Measurements from ENCODE around the gene DEF6.

Gene DEF6

DNA sequence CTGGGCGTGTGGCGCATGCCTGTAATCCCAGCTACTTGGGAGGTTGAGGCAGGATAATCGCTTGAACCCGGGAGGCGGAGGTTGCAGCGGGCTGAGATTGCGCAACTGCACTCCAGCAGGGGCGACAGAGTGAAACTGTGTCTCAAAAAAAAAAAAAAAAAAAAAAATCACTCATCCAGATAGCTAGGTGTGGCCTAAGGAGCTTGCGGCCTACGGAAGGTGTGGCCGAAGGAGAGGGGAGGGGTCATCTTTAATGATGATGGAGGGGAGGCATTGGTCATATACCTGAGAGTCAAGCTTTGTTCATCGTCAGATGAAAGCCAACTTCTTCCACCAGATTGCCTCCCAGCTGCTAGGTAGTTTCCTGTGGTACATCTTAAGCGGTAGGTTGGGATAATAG lies 43.9 kb downstream of the DEF6 start:
- no peak for DNase-seq (ENCODE audit: low read depth)
- H3K4me3 ChIP-seq (replicated peaks; ENCODE audit: low read depth, low read length): no peak overlapping the region
- TF ChIP-seq, protein P1, sequence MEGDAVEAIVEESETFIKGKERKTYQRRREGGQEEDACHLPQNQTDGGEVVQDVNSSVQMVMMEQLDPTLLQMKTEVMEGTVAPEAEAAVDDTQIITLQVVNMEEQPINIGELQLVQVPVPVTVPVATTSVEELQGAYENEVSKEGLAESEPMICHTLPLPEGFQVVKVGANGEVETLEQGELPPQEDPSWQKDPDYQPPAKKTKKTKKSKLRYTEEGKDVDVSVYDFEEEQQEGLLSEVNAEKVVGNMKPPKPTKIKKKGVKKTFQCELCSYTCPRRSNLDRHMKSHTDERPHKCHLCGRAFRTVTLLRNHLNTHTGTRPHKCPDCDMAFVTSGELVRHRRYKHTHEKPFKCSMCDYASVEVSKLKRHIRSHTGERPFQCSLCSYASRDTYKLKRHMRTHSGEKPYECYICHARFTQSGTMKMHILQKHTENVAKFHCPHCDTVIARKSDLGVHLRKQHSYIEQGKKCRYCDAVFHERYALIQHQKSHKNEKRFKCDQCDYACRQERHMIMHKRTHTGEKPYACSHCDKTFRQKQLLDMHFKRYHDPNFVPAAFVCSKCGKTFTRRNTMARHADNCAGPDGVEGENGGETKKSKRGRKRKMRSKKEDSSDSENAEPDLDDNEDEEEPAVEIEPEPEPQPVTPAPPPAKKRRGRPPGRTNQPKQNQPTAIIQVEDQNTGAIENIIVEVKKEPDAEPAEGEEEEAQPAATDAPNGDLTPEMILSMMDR (IDR thresholded peaks at IDR 0.05; ENCODE audit: low read length, missing control alignments): no peak

DNA sequence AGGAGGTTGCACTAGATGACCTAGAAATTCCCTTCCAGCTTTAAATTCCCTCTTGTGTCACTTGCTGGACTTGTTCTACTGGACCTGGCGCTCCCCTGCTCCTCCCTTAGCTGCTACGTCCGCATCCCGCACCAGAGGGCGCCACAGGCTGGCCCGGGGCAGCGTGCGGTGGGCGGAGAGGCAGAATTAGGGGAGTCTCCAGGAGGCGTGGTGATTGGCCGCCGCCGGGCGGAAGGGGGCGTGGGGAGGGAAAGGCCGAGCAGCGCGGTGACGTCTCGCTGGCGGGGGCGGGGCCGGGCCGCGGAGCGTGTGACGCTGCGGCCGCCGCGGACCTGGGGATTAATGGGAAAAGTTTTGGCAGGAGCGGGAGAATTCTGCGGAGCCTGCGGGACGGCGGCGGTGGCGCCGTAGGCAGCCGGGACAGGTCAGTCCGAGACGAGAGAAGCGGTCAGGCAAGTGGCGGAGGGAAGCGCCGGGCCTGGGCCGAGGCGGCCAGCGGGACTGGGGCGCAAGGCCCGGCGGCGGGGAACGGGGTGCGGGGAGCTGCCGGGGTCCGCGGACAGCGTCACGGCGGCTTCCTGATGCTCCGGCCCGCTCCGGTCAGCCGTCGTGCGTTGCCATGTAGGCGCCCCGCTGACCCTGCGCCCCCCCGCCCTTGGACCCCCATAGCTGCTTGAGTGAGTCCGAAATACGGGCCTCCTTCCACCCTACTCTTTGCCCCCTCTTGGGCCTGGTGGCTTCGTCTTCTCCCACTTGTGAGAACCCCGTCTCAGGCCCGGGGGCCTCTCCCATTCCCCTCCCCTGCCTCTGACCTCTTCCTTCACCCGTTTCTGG lies 44.9 kb downstream of the DEF6 start, which contains the start of gene PPARD:
PPARD (plus strand) TSS at position 301 of the 834 bp plus-strand sequence. CDS start 68,530 bp downstream, outside the sequence.
- TF ChIP-seq, protein P1 (IDR thresholded peaks at IDR 0.05; ENCODE audit: low read length, missing control alignments): peak; percentile 88
- peak within 1 kb of the TSS; percentile 83 for H3K4me3 ChIP-seq (replicated peaks; ENCODE audit: low read depth, low read length)
- DNase-seq (ENCODE audit: low read depth): peak; percentile 96

DNA sequence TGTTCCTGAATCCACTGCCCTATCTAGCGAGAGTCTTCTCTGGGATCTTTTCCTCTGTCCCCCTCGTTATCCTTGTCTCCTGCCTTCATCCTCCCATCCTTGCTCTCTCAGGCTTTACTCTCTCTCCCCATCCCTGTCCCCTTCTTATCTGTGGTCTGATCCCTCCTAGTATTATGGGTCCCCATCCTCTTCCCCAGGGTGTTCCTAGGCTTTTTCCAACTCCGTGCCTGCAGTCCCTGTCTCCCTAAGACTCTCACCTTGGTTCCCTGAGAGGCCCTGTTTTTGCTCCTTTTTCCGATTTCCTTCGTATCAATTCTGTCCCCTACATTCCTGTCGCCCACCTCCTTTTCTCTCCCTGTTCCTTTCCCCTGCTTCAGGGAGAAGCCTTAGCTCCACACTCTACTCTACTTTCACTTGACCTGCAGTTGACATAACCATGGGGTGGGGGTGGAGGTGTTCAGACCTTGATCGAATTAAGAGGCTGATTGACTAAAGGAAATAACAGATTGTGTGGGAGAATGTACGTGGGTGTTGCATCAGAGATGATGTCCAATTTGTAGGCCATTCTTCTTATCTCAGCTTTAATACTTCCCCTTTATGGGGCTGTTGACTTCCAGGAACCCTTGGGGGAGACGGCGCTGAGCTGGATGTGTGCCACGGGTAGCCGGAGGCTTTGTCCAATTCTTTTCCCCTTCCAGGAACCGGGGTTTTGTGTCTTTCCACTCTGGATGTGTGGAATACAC lies 45.6 kb downstream of the DEF6 start:
- TF ChIP-seq, protein P1 (IDR thresholded peaks at IDR 0.05; ENCODE audit: low read length, missing control alignments): no peak
- DNase-seq (ENCODE audit: low read depth): peak; percentile 75
- peak overlapping the region; percentile 83 for H3K4me3 ChIP-seq (replicated peaks; ENCODE audit: low read depth, low read length)

DNA sequence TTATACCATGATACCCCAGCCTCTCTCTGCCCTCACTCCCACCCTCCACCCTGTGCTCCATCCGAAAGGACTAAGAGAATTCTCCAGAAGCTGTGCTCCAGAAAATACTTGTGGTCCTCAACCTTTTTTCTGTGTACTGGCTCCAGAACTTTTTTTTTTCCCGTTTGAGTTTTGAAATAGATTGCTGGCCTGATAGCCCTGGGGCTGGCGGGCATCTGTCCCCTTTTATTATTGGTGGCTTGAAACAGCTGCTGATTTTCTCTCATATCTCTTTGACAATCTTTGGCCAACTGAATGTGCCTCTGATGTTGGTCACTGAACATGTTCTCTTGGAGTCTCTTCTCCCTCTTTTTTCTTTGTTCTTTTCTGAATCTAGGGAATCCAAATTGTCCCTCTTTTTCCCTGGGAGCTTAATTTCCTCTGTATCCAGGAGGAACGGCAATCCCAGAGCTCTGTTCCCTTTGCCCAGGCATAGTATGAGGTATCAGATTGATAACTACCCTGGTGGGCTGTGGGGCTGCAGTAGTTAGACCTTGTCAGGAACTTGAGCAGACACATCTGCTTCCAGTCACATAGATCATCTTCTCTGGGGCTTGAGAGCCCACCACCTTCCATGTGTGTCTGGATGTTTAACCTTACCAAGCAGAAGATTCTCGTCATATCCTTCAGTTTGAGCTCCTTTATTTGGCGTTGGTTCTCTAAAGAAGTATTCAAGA lies 46.4 kb downstream of the DEF6 start:
- H3K4me3 ChIP-seq (replicated peaks; ENCODE audit: low read depth, low read length): peak overlapping the region; percentile 83
- TF ChIP-seq, protein P1 (IDR thresholded peaks at IDR 0.05; ENCODE audit: low read length, missing control alignments): no peak
- DNase-seq (ENCODE audit: low read depth): no peak

DNA sequence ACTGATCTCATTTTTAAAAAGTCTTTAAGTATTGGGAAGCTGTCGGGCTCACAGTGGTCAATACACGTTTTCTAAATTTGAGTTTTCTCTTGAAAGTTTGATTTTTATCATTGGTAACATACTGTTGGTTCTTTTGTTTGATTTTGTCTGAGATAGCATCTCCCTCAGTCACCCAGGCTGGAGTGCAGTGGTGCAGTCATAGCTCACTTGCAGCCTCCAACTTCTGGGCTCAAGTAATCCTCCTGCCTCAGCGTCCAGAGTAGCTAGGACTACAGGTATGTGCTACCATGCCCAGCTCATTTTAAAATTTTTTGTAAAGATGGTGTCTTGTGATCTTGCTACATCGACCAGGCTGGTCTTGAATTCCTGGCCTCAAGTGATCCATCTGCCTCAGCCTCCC lies 53.8 kb downstream of the DEF6 start:
- no peak overlapping the region for H3K4me3 ChIP-seq (replicated peaks; ENCODE audit: low read depth, low read length)
- TF ChIP-seq, protein P1 (IDR thresholded peaks at IDR 0.05; ENCODE audit: low read length, missing control alignments): no peak
- DNase-seq (ENCODE audit: low read depth): no peak

DNA sequence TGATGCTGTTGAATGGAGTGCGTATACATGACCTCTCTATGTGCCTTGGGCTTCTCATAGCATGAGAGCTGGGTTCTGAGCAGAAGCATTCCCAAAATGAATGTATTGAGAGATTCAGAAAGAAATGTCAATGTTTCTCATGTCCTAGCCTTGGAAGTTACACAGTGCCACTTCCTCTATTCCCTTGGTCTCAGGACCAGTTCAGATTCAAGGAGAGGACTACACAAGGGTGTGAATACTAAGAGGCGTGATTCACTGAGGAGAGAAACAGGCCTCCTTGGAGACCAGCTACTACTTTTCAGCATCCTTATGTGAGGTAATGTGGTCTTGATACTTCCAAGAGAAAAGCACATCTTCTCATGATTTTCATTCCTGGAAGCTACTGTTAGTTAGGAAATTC lies 55.1 kb downstream of the DEF6 start:
- DNase-seq (ENCODE audit: low read depth): no peak
- TF ChIP-seq, protein P1 (IDR thresholded peaks at IDR 0.05; ENCODE audit: low read length, missing control alignments): no peak

More for the DNA sequence above, 55.1 kb downstream of the DEF6 start:
- no peak overlapping the region for H3K4me3 ChIP-seq (replicated peaks; ENCODE audit: low read depth, low read length)

Data from fibroblast of pulmonary artery (primary cell).